MCF 10A (cell line): ENCODE results near the gene FRAS1. TPM values are rescaled to one million over a fixed set of nuclear protein-coding genes. Genes with fewer than 3 reads are reported as not detected.

Experiments used
- BruUV-seq: library from RNA; stranded (reverse); fragments of 400-500 nt; replicated peaks from 2 replicates; lab custom pipeline; 2021; lab: Mats Ljungman, UMichigan
- CTCF ChIA-PET: fragments of 300-600 bp; sonication (Branson Sonifier 250); formaldehyde crosslinking; extraction: SDS; loops from one replicate; lab custom pipeline; 2021; ENCODE audit warnings: antibody characterized with exemption, inconsistent platforms; lab: Yijun Ruan, JAX
- POLR2A ChIA-PET: fragments of 300-600, 350-650 bp; sonication (Branson Sonifier 250); formaldehyde crosslinking; extraction: SDS; loops from one replicate; lab custom pipeline; 2020; ENCODE audit warnings: antibody characterized with exemption, inconsistent platforms; lab: Yijun Ruan, JAX
- DNase-seq: peaks from one replicate; pipeline ENCODE4 v3.0.0-alpha.2; 2018; ENCODE audit not compliant: unreplicated experiment
- H3K27ac Mint-ChIP-seq: one replicate; pipeline ENCODE4 v1.8.0; 2022; ENCODE audit warnings: mild to moderate bottlenecking, low read depth, mixed read lengths; ENCODE audit not compliant: unreplicated experiment
- H3K27me3 Mint-ChIP-seq: one replicate; pipeline ENCODE4 v1.8.0; 2022; ENCODE audit warnings: mixed read lengths; ENCODE audit not compliant: insufficient read depth, unreplicated experiment
- H3K36me3 Mint-ChIP-seq: one replicate; pipeline ENCODE4 v1.8.0; 2022; ENCODE audit warnings: mild to moderate bottlenecking, moderate library complexity, mixed read lengths; ENCODE audit not compliant: insufficient read depth, unreplicated experiment
- H3K4me1 Mint-ChIP-seq: one replicate; pipeline ENCODE4 v1.8.0; 2022; ENCODE audit warnings: mixed read lengths; ENCODE audit not compliant: insufficient read depth, unreplicated experiment
- H3K4me3 Mint-ChIP-seq: one replicate; pipeline ENCODE4 v1.8.0; 2022; ENCODE audit warnings: mild to moderate bottlenecking, moderate library complexity, mixed read lengths; ENCODE audit not compliant: unreplicated experiment
- H3K9me3 Mint-ChIP-seq: one replicate; pipeline ENCODE4 v1.8.0; 2022; ENCODE audit warnings: mixed read lengths; ENCODE audit not compliant: unreplicated experiment
- CTCF ChIP-seq: fragments of 200-600 bp; IDR thresholded peaks from one replicate; pipeline ENCODE4 v1.8.0; 2022; ENCODE audit warnings: antibody characterized with exemption, mild to moderate bottlenecking; ENCODE audit not compliant: unreplicated experiment
- intact Hi-C: fragments of 100-400 bp; cut with micrococcal nuclease; formaldehyde crosslinking; loops from 2 replicates; pipeline ENCODE4 v1.14.1; 2022
- total RNA-seq: library from RNA; stranded (reverse); gene quantifications from 2 replicates; pipeline ENCODE4 v1.2.3, GENCODE V29; 2022

FRAS1 gene
- total RNA-seq, 1 experiment from 2014 or later: 2.0 TPM

DNA sequence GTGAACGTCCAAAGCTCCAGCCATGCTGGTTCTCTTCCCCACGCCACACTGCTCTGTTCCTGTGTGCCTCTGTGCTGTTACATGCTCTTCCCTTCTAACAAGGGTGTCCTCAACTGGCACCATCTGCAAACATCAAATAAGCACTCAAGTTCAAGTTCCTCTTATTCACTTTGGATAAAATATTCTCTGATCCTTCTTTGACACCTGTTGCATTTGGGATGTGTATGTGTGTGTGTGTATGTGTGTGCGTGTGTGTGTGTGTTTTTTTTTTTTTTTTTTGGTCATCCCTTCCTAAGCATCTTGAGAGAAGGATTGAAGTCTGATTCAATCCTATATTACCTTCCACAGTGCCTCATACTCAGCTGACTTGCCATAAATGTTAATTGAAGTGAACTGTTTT is 290.4 kb downstream of the FRAS1 start:
- BruUV-seq: no TSS peak
- Mint-ChIP-seq H3K27ac (no peak overlapping the region), H3K9me3 (no peaks in the 10 kb centered on the region), H3K4me3 (no peak overlapping the region), H3K4me1 (no peaks in the 10 kb centered on the region), H3K27me3 (no peaks in the 10 kb centered on the region), H3K36me3 (no peaks in the 10 kb centered on the region)
- DNase-seq: no peak
- no peak for TF ChIP-seq CTCF
- CTCF ChIA-PET: no interaction called here
- intact Hi-C loops: no loop called here
- POLR2A ChIA-PET: interaction anchor here (0.6 kb wide), 1 partner anchor 43 kb away, joined by 3 read pairs; no protein-coding TSS in a partner anchor

GRCh38 chr4:78353921-78354320 is 296.8 kb downstream of the FRAS1 start:
- no peaks in the 10 kb centered on the region for H3K36me3 Mint-ChIP-seq
- no TSS peak for BruUV-seq
- ChIA-PET POLR2A (no interaction called here), CTCF (interaction anchor here (0.6 kb wide), 1 partner anchor 12 kb away, joined by 3 read pairs; no protein-coding TSS in a partner anchor)
- no peak overlapping the region for H3K4me3 Mint-ChIP-seq
- no peak for TF ChIP-seq CTCF
- no peaks in the 10 kb centered on the region for H3K9me3 Mint-ChIP-seq
- H3K27ac Mint-ChIP-seq: no peak overlapping the region
- H3K27me3 Mint-ChIP-seq: no peaks in the 10 kb centered on the region
- H3K4me1 Mint-ChIP-seq: no peaks in the 10 kb centered on the region
- intact Hi-C loops: no loop called here
- no peak for DNase-seq

DNA sequence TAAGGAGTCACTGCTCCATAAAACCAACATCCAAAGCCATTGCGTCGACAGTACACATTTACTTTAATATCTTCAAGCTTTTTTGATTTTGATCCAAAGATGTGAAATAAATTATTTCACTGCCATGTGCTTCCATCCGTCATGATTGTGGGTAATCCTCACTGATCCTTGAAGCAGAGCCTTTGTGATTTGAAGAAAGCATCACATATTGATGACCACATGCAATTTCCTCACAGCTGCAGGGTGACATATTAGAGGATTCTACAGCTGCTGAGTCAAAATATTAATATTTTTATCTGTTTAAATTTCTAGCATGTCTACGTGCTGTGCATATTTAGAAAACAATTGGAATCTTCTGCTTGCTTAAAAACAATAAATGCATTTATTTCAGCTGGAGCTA is 297.7 kb downstream of the FRAS1 start:
- ChIA-PET POLR2A (interaction anchor here (0.5 to 0.9 kb wide), 2 partner anchors 16 to 59 kb away, joined by 3 read pairs; no protein-coding TSS in a partner anchor), CTCF (interaction anchor here (0.6 to 0.7 kb wide), 2 partner anchors 12 to 753 kb away, joined by 3 read pairs; no protein-coding TSS in a partner anchor)
- TF ChIP-seq CTCF: no peak
- Mint-ChIP-seq H3K9me3 (no peaks in the 10 kb centered on the region), H3K4me3 (no peak overlapping the region), H3K36me3 (no peaks in the 10 kb centered on the region), H3K4me1 (no peaks in the 10 kb centered on the region), H3K27ac (no peak overlapping the region), H3K27me3 (no peaks in the 10 kb centered on the region)
- DNase-seq: no peak
- no TSS peak for BruUV-seq
- intact Hi-C loops: no loop called here

GRCh38 chr4:78355306-78355705 is 298.2 kb downstream of the FRAS1 start:
- no peaks in the 10 kb centered on the region for H3K36me3 Mint-ChIP-seq
- no peak for DNase-seq
- H3K9me3 Mint-ChIP-seq: no peaks in the 10 kb centered on the region
- intact Hi-C loops: no loop called here
- no TSS peak for BruUV-seq
- ChIA-PET POLR2A (interaction anchor here (0.5 to 0.9 kb wide), 2 partner anchors 16 to 60 kb away, joined by 3 read pairs; no protein-coding TSS in a partner anchor), CTCF (interaction anchor here (0.7 kb wide), 1 partner anchor 754 kb away, joined by 3 read pairs; no protein-coding TSS in a partner anchor)
- no peaks in the 10 kb centered on the region for H3K4me1 Mint-ChIP-seq
- no peak overlapping the region for H3K4me3 Mint-ChIP-seq
- TF ChIP-seq CTCF: no peak
- no peaks in the 10 kb centered on the region for H3K27me3 Mint-ChIP-seq
- H3K27ac Mint-ChIP-seq: no peak overlapping the region
